Measurements from ENCODE around the gene ARHGAP28. TPM values are rescaled to one million over a fixed set of nuclear protein-coding genes. Genes with fewer than 3 reads are reported as not detected.

The ARHGAP28 gene
- polyA plus RNA-seq, 3 donors: not detected

DNA sequence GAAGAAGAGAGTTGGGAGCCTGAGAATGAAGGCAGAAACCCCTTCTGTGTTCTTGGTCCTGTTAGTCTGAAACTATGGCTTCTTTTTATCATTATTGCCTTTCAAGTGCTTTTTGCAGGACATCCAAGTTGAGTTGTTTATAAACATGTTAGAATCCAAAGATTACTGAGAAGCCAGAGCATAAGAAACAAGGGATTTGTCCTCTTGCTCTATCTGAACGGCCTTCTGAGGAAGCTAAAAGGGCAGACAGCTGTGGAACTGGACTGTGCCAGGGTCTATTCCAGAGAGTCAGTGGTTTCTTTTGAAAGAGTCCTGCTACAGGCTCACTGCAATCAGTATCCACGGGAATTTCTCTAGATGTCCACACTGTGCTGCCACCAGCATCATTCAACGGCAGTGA is 86.6 kb downstream of the ARHGAP28 start:
- Mint-ChIP-seq H3K9me3 (peaks cover 0 to 12% (median 3%) of the 10 kb centered on the region in 7 donors), H3K27ac (no peak overlapping the region), H3K4me1 (no peaks in the 10 kb centered on the region), H3K4me3 (no peak overlapping the region), H3K27me3 (ENCODE audit: low read depth in 3 of 3) (no peaks in the 10 kb centered on the region), H3K36me3 (no peaks in the 10 kb centered on the region)
- no peak overlapping the region for H3K4me3 ChIP-seq (replicated peaks in 1 of 3; ENCODE audit: low read depth in 2 of 3, low read length in 3 of 3)
- no peaks in the 10 kb centered on the region for H3K27me3 ChIP-seq (ENCODE audit: control insufficient read depth in 2 of 2, insufficient read depth in 2 of 2, low read length in 2 of 2)
- H3K4me2 ChIP-seq (replicated peaks; ENCODE audit: extremely low read depth, low read length, poor library complexity, severe bottlenecking): no peak overlapping the region
- no peaks in the 10 kb centered on the region for H3K4me1 ChIP-seq (ENCODE audit: control insufficient read depth in 1 of 2, insufficient read depth in 2 of 2, low read length in 2 of 2)
- no peaks in the 10 kb centered on the region for H4K20me1 ChIP-seq (ENCODE audit: insufficient read depth, low read length)
- 77% methylated on average over 1 of the region's 3 CpGs for WGBS (ENCODE audit: insufficient coverage)
- no peak for DNase-seq
- no peak overlapping the region for H2AFZ ChIP-seq (ENCODE audit: insufficient read depth, low read depth, low read length, poor library complexity, severe bottlenecking)
- H3K9ac ChIP-seq (ENCODE audit: insufficient read depth, low read length, poor library complexity, severe bottlenecking): no peak overlapping the region
- intact Hi-C loops (cut with micrococcal nuclease): no loop called here
- H3K9me3 ChIP-seq (replicated peaks in 1 of 2; ENCODE audit: control insufficient read depth in 1 of 2, insufficient read depth in 1 of 2, low read length in 2 of 2): no peaks in the 10 kb centered on the region
- H3K27ac ChIP-seq (ENCODE audit: low read depth in 1 of 2, low read length in 2 of 2): no peak overlapping the region
- TF ChIP-seq CTCF (IDR thresholded peaks at IDR 0.05): no peak
- H3K36me3 ChIP-seq (replicated peaks in 1 of 2; ENCODE audit: control insufficient read depth in 1 of 2, insufficient read depth in 2 of 2, low read length in 2 of 2): no peaks in the 10 kb centered on the region
- H3K79me2 ChIP-seq (ENCODE audit: insufficient read depth, low read length): no peaks in the 10 kb centered on the region

GRCh38 chr18:6819332-6819731 is 89.8 kb downstream of the ARHGAP28 start:
- Histone ChIP-seq H3K9ac (ENCODE audit: insufficient read depth, low read length, poor library complexity, severe bottlenecking) (no peak overlapping the region), H2AFZ (ENCODE audit: insufficient read depth, low read depth, low read length, poor library complexity, severe bottlenecking) (no peak overlapping the region), H3K4me2 (replicated peaks; ENCODE audit: extremely low read depth, low read length, poor library complexity, severe bottlenecking) (no peak overlapping the region), H3K4me3 (replicated peaks in 1 of 3; ENCODE audit: low read depth in 2 of 3, low read length in 3 of 3) (no peak overlapping the region), H3K27ac (ENCODE audit: low read depth in 1 of 2, low read length in 2 of 2) (no peak overlapping the region), H3K79me2 (ENCODE audit: insufficient read depth, low read length) (no peaks in the 10 kb centered on the region), H3K4me1 (ENCODE audit: control insufficient read depth in 1 of 2, insufficient read depth in 2 of 2, low read length in 2 of 2) (no peaks in the 10 kb centered on the region), H3K9me3 (replicated peaks in 1 of 2; ENCODE audit: control insufficient read depth in 1 of 2, insufficient read depth in 1 of 2, low read length in 2 of 2) (no peaks in the 10 kb centered on the region), H3K36me3 (replicated peaks in 1 of 2; ENCODE audit: control insufficient read depth in 1 of 2, insufficient read depth in 2 of 2, low read length in 2 of 2) (no peaks in the 10 kb centered on the region), H3K27me3 (ENCODE audit: control insufficient read depth in 2 of 2, insufficient read depth in 2 of 2, low read length in 2 of 2) (no peaks in the 10 kb centered on the region), H4K20me1 (ENCODE audit: insufficient read depth, low read length) (no peaks in the 10 kb centered on the region)
- no peaks in the 10 kb centered on the region for H3K27me3 Mint-ChIP-seq (ENCODE audit: low read depth in 3 of 3)
- H3K9me3 Mint-ChIP-seq: peaks cover 0 to 10% (median 3%) of the 10 kb centered on the region in 7 donors
- H3K4me3 Mint-ChIP-seq: no peak overlapping the region
- TF ChIP-seq CTCF (IDR thresholded peaks at IDR 0.05): no peak
- WGBS (ENCODE audit: insufficient coverage): 60% methylated on average over 1 of the region's 1 CpG
- no peak overlapping the region for H3K27ac Mint-ChIP-seq
- DNase-seq: no peak
- intact Hi-C loops (cut with micrococcal nuclease): no loop called here
- H3K4me1 Mint-ChIP-seq: no peaks in the 10 kb centered on the region
- no peaks in the 10 kb centered on the region for H3K36me3 Mint-ChIP-seq
